Measurements from ENCODE around the gene SLC25A24. TPM values are rescaled to one million over a fixed set of nuclear protein-coding genes. Genes with fewer than 3 reads are reported as not detected.

SLC25A24 gene
- total and polyA plus RNA-seq, 2 of the 13 experiments (the other 11 are each of a cell fraction or from before 2014, with no cell fraction given), result 8.0 to 12.4 TPM

- no peak for TF ChIP-seq ZNF318 (CRISPR knock-in tag; IDR thresholded peaks at IDR 0.05)
- no peak for TF ChIP-seq CEBPZ (IDR thresholded peaks at IDR 0.05; ENCODE audit: low read length)
- no peak for TF ChIP-seq BCL3 (CRISPR knock-in tag; IDR thresholded peaks at IDR 0.05)
- TF ChIP-seq RBM22 (optimal IDR thresholded peaks at IDR 0.05; ENCODE audit: low read length), result no peak
- no peak for TF ChIP-seq ZNF264 (CRISPR knock-in tag; IDR thresholded peaks at IDR 0.05)
- TF ChIP-seq ZNF263 (CRISPR knock-in tag; IDR thresholded peaks at IDR 0.05), result no peak
- no peak for TF ChIP-seq ZFYVE20 (CRISPR knock-in tag; IDR thresholded peaks at IDR 0.05; ENCODE audit: borderline replicate concordance, low read depth)
- TF ChIP-seq ZNF44 (CRISPR knock-in tag; IDR thresholded peaks at IDR 0.05), result no peak
These were observed 100.0 kb downstream of the SLC25A24 start (continued) for GRCh38 chr1:108100148-108100547.

All from HepG2 (cell line).